GM21526 (cell line): ENCODE data around the gene RGS6.

ENCODE experiments used
- ATAC-seq: cut with Tn5 transposase; IDR thresholded peaks from one replicate; pipeline ENCODE4 v1.9.1; 2021; ENCODE audit warnings: moderate library complexity; ENCODE audit not compliant: unreplicated experiment, low FRiP score

Gene RGS6

DNA sequence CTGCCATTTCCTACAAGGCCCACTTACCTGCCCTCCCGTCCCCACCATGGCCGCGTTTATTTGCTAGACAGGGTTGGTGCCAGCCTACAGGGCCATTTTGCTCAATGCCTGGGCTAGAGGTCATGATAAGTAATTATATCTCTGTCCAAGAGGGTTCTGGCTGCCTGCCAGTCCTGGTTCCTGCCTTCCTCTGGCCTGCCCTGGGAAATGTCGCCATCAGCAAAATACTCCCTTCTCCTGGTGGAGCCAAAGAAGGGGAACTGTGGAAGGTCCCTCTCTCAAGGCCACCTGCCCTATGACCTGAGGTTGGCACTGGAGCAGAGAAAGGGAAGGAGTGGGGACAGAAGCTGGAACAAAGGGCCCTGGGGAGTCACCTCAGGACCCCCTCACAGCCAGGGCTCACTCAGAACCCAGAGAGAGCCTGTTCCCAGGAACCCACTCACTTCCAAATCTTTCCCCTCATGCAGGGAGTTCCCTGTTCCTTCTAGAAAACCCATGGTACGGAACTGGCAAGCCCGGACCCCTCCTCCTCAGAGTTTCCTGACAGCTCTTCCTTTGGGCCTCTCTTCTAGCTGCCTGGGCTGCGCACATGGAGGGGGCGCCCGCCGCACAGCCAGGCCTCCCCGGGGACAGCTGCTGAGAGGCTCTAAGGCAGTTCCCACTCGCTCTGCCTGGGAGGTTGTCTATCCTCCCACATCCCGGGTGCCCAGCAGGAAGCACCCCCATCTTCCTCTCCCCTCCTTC is 681.2 kb downstream of the RGS6 start:
- ATAC-seq = no peak

GRCh38 chr14:72613975-72614319 is 681.7 kb downstream of the RGS6 start:
- no peak for ATAC-seq

- no peak for ATAC-seq
These were observed 682.1 kb downstream of the RGS6 start for GRCh38 chr14:72614365-72614764.

DNA sequence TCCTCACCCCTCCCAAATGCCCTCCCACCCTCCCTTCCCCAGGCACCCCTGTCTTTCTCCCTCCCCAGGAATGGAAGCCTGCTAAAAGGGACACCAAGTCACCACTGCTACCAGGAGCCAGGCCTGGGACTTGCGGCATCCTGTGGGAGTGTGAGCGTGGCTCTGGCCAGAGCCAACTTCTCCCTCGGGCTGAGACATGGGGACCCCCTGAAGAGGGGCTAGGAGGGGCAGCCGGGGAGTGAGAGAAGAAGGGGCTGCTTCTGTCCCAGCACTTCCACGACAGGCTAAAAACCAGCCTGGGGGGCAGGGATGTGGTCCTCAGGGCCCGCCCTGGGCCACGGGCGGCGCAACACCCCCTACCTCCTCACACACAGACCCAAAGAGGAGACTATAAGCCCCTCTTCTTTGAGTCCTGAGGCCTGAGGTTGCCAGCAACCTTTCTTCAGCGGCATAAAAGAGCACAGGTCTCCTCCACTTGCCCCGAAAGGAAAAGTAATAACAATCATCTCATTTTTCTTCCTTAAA is 682.7 kb downstream of the RGS6 start:
- no peak for ATAC-seq

DNA sequence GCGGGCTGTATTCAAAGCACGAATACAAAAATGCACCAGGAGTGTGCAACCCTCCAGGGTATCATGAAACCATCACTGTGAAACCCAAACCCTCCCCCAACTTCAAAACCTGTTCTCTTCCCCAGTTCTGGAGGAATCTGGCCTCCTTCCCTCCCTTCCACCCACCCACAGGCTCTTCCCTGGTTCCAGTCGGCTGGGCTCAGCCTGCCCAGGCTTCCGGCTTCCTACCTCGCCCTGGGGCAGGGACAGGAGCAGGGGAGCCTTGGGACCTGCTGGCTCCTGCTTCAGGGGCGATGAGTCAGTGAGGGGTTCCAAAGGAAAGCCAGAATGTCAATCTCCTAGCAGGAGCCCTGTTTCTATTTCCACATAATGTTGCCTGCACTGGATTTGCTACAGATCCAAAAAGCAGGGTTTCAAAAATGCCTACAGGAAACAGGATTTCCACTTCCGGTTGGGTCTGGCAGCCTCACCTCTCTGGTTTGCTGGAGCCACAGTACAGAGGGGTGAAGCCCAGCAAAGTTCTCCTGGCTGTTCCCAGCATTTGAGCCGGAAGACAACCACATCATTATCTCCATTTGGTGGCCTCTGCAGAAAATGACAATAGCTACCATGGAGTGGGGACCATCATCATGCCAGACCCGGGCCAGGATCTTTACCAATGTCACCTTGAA is 683.4 kb downstream of the RGS6 start:
- no peak for ATAC-seq
